GM21576 (cell line): ENCODE measurements around the gene CCZ1B.
A peak's percentile ranks its signal among the peaks of the same experiment; 100 is the strongest.
"Not testable (repeated sequence)": the region's sequence is repeated elsewhere in the genome, so short reads cannot be mapped to it uniquely, and the experiment has no call there.

ENCODE experiments used
- ATAC-seq: cut with Tn5 transposase; IDR thresholded peaks from one replicate; pipeline ENCODE4 v1.9.1; 2021; ENCODE audit warnings: mild to moderate bottlenecking, moderate library complexity; ENCODE audit not compliant: unreplicated experiment

The CCZ1B gene

GRCh38 chr7:6826151-6826550 lies at the start of gene CCZ1B:
Gene CCZ1B (minus strand): TSS chr7:6826275. CDS start chr7:6826197, 78 bp downstream.
- ATAC-seq: peak; percentile 94

- ATAC-seq: not testable (repeated sequence)
These were observed 48.9 kb upstream of the CCZ1B start for GRCh38 chr7:6875022-6875421.

DNA sequence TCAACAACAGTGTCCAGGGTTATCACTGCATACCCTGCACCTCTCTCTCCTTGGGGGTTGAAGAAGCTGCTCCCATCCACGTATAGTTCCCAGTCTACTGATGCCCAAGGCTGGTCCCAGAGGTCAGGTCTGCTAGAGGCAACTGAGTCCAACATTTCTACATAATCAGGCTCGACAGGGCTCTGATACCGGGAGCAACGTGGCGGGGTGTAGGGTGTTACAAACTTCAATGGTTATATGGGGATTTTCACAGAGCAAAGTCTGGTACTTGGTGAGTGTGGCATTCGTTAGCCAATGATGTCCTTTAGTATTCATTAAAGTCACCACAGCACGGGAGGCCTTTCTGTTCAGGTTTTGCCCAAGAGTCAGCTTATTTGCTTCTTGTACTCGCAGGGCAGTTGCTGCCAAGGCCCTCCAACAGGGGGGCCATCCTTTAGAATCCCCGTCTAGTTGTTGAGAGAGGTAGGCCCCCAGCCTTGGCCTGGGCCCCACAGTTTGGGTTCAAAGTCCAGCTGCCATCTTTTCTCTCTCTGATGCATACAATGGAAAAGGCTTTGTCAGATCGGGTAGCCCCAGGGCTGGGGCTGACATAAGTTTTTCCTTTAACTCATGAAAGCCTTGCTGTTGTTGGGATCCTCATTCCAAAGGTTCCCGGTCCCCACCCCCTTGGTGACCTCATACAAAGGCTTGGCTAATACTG lies 46.3 kb upstream of the CCZ1B start:
- not testable (repeated sequence) for ATAC-seq

DNA sequence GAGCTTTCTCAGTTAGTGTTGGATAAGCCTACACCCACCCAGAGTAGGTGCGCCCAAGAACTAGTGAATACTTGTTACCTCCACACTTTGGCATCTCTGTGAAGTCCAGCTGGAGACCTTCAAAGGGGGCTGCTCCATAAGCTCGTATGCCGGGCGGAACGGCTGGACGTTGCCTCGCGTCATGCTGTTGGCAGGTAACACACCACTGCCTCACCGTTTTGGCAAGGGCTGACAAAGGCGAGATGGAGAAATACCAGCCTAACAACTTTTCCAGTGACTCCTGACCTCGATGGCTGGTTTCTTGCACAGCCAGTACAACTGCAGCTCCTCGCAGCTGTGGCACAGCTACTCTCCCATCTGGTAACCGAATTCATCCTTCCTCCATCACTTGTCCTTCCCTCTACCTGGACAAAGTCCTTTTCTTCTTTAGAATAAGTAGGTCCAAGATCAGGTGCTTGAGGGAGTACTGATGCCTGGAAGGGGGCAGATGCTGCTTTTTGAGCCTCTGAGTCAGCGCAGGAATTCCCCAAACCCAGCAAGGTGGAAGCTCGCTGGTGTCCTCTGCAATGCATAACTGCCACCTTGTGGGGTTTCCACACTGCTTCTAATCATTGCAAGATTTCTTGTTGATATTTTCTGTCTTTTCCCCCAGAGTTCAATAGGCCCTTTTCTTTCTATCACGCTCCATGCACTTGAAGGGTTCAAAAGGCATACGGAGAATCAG lies 45.5 kb upstream of the CCZ1B start:
- ATAC-seq: not testable (repeated sequence)

DNA sequence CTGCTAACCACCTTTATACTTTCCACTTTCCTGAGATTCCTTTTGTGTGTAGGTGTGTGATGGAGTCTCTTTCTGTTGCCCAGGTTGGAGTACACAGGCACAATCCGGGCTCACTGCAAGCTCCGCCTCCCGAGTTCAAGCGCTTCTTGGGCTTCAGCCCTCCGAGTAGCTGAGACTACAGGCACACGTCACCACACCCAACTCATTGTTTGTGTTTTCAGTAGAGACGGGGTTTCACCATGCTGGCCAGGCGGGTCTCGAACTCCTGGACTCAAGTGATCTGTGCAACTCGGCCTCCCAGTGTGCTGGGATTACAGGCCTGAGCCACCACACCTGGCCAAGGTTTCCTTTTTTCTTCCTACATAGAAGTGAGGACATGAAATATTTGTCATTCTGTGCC lies 38.7 kb upstream of the CCZ1B start:
- not testable (repeated sequence) for ATAC-seq

GRCh38 chr7:6864188-6864587 lies 38.1 kb upstream of the CCZ1B start:
- not testable (repeated sequence) for ATAC-seq

- ATAC-seq: not testable (repeated sequence)
These were observed 36.8 kb upstream of the CCZ1B start for GRCh38 chr7:6862876-6863275.

DNA sequence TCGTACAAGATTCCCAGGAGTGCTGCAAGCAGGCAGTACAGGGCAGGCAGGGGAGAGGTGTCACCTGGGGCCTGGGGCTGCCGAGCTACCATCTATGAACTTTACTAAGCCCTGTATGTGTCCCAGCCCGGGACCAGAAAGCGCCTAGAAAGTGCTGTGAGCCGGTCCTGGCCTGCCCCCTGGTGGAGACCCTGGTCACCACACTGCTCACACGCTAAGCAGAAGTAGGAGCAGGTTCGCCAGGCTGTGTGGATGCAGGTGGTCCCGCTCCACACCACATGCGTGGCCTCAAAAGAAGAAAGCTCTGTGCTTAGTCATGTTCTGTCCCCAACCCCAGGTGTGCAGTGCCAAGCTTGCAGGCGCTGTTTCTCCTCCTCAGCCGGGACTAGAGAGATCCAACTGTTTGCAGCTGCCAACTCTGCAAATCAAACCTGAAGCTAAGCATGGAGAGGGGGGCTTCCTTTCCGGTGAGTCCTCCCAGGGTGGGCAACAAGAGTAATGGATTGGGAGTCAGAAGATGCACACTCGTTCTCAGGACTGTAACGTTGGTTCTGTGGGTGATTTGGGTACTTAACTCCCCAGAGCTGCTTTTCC lies 31.7 kb upstream of the CCZ1B start:
- ATAC-seq: not testable (repeated sequence)

- ATAC-seq: not testable (repeated sequence)
These were observed 29.6 kb upstream of the CCZ1B start for GRCh38 chr7:6855563-6856131.

GRCh38 chr7:6854747-6855562 lies 28.9 kb upstream of the CCZ1B start:
- ATAC-seq: not testable (repeated sequence)

- not testable (repeated sequence) for ATAC-seq
These were observed 27.6 kb upstream of the CCZ1B start for GRCh38 chr7:6853681-6854080.

GRCh38 chr7:6849127-6849526 lies 23.1 kb upstream of the CCZ1B start:
- ATAC-seq: not testable (repeated sequence)

DNA sequence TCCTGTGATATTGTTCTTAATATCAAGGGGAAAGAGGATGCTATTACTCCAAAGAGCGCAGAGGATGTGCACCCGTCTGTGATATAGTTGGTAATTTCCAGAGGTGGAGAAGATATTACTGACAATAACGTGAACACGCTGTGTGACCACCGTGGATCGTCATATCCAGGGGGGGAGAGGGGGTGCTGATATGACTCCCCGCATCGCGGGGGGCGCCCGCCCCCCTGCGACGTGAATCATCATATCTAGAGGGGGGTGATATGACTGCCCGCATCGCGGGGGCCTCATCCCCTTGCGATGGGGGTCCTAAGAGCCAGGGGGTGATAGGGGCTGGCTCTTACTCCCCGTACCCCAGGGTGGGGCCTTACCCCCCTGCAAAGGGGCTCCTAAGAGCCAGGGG lies 21.7 kb upstream of the CCZ1B start:
- not testable (repeated sequence) for ATAC-seq

GRCh38 chr7:6845971-6846449 lies 19.9 kb upstream of the CCZ1B start:
- ATAC-seq: not testable (repeated sequence)

GRCh38 chr7:6843654-6844053 lies 17.6 kb upstream of the CCZ1B start:
- ATAC-seq: not testable (repeated sequence)

DNA sequence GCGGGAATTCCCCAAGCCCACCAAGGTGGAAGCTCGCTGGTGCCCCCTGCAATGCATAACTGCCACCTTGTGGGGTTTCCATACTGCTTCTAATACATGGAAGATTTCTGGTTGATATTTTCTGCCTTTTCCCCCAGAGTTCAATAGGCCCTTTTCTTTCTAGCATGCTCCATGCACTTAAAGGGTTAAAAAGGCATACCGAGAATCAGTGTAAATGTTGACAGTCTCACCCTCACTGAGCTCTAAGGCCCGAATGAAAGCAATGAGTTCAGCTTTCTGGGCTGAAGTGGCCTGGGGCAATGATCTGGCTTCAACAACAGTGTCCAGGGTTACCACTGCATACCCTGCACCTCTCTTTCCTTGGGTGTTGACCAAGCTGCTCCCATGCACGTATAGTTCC lies 17.0 kb upstream of the CCZ1B start:
- ATAC-seq: not testable (repeated sequence)

DNA sequence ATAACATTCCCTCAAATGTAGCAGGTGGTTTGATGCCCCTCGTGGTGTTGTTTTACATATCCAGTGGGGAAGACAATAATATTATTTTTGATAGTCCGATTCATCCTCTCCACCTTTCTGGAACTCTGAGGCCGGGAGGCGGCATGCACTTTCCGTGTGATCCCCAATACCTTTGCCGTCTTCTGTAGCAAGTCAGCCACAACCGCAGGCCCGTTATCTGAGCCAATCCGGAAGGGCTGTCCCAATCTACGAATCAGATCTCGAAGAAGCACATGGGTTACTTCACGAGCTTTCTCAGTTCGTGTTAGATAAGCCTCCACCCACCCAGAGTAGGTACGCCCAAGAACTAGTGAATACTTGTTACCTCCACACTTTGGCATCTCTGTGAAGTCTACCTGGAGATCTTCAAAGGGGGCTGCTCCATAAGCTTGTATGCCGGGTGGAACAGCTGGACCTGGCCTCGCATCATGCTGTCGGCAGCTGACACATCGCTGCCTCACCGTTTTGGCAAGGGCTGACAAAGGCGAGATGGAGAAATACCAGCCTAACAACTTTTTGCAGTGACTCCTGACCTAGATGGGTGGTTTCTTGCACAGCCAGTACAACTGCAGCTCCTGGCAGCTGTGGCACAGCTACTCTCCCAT lies 16.3 kb upstream of the CCZ1B start:
- ATAC-seq: not testable (repeated sequence)

DNA sequence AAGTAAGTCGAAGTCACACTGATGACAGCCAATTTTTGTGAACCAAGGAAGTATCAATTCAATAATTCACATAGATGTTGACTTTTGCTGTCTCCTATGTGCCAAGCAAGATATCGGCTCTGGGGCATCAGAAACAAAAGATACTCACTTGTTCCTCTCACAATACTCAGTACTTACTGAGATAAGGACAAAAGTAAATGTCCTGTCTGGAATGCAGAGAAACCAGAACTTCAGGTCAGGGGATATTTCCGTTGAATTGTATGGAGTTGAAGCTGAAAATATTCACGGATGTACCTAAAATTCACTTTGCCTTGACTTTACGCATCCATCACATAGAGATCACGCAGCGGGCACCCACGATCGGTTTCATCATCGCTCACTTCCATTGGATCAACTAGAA lies 11.0 kb upstream of the CCZ1B start:
- ATAC-seq: not testable (repeated sequence)

DNA sequence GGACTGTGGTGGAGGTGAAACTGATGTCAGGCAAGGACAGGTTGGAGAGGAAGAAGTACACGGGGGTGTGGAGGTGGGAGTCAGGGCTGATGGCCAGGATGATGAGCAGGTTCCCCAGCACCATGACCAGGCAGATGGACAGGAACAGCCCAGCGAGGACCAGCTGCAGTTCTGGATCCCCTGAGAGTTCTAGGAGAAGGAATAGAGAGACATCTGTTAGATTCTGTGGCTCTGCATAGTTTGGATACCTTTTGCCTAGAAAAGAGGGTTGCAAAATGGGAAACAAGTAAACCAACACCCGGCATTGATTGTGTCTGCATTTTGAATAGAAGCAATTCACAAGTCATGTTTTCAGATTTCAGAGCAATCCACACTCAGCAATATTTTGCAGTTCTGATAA lies 9.4 kb upstream of the CCZ1B start:
- not testable (repeated sequence) for ATAC-seq

- ATAC-seq: no peak
These were observed 7.6 kb upstream of the CCZ1B start for GRCh38 chr7:6833636-6834035.
